Measurements from ENCODE around the gene PFDN4. TPM values are rescaled to one million over a fixed set of nuclear protein-coding genes. Genes with fewer than 3 reads are reported as not detected.

The PFDN4 gene
- total and polyA plus RNA-seq, 2 of the 13 experiments (the other 11 are each of a cell fraction or from before 2014, with no cell fraction given): 59.8 to 227 TPM

DNA sequence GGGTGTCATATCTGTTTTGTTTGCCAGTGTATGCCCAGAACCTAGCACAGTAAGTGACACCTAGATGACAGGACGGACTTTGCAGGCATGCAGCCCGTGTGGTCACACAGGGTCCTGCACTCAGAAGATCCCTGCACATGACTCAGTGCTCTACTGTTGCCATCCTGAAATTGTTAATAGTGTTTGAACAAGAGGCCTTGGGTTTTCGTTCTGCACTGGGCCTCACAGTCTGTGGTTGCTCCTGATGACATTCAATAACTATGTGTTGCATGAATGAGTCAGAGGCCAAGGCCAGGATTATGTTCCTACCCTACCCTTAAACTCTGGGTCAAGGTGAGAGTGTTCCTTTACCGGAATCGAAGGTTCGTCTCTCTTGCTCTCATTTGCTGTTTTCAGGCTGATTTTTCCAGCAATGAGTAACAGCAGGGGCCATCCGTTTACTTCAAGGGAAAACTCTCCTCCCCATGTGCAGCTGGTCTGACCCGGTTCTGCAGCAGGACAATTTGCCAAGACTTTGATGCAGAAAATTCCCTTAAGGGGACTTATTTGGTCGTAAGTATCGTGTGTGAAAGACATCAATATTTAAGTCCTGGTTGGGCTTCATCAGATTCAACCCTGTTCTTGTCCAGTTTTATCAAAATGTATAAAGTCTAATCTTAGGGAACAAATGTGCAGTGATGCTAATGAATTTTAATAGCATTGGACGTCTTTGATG, 13.0 kb upstream of the PFDN4 start (continued):
- TF ChIP-seq MXD1 (CRISPR knock-in tag; IDR thresholded peaks at IDR 0.05): no peak
- 0 out of 2 replicates have a peak, but pooled peaks have one; percentile 49 for TF ChIP-seq ZNF674 (CRISPR knock-in tag; IDR thresholded peaks at IDR 0.05; ENCODE audit: low read depth)
- TF ChIP-seq, protein P1, sequence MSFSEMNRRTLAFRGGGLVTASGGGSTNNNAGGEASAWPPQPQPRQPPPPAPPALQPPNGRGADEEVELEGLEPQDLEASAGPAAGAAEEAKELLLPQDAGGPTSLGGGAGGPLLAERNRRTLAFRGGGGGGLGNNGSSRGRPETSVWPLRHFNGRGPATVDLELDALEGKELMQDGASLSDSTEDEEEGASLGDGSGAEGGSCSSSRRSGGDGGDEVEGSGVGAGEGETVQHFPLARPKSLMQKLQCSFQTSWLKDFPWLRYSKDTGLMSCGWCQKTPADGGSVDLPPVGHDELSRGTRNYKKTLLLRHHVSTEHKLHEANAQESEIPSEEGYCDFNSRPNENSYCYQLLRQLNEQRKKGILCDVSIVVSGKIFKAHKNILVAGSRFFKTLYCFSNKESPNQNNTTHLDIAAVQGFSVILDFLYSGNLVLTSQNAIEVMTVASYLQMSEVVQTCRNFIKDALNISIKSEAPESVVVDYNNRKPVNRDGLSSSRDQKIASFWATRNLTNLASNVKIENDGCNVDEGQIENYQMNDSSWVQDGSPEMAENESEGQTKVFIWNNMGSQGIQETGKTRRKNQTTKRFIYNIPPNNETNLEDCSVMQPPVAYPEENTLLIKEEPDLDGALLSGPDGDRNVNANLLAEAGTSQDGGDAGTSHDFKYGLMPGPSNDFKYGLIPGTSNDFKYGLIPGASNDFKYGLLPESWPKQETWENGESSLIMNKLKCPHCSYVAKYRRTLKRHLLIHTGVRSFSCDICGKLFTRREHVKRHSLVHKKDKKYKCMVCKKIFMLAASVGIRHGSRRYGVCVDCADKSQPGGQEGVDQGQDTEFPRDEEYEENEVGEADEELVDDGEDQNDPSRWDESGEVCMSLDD (CRISPR knock-in tag; IDR thresholded peaks at IDR 0.05; ENCODE audit: borderline replicate concordance): peak; percentile 75; the same call in 1 of the 2 replicates
- TF ChIP-seq DBP (CRISPR knock-in tag; IDR thresholded peaks at IDR 0.05; ENCODE audit: not compliant biosample characterization): peak; percentile 22
- peak; percentile 87 for TF ChIP-seq HNF4G (IDR thresholded peaks at IDR 0.05; ENCODE audit: borderline replicate concordance, low read depth, low read length)
- TF ChIP-seq HNF4G (CRISPR knock-in tag; IDR thresholded peaks at IDR 0.05; ENCODE audit: borderline replicate concordance, low read depth): peak; percentile 87; the same call in 1 of the 2 replicates
- no peak for TF ChIP-seq ZFP62 (CRISPR knock-in tag; IDR thresholded peaks at IDR 0.05)
- no peak for TF ChIP-seq TAF15 (IDR thresholded peaks at IDR 0.05; ENCODE audit: low read depth, low read length, poor library complexity, severe bottlenecking)
- no peak for TF ChIP-seq ZNF383 (CRISPR knock-in tag; IDR thresholded peaks at IDR 0.05; ENCODE audit: borderline replicate concordance)
- TF ChIP-seq, protein P2, sequence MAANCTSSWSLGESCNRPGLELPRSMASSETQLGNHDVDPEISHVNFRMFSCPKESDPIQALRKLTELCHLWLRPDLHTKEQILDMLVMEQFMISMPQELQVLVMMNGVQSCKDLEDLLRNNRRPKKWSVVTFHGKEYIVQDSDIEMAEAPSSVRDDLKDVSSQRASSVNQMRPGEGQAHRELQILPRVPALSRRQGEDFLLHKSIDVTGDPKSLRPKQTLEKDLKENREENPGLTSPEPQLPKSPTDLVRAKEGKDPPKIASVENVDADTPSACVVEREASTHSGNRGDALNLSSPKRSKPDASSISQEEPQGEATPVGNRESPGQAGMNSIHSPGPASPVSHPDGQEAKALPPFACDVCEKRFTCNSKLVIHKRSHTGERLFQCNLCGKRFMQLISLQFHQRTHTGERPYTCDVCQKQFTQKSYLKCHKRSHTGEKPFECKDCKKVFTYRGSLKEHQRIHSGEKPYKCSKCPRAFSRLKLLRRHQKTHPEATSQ (CRISPR knock-in tag; IDR thresholded peaks at IDR 0.05; ENCODE audit: borderline replicate concordance): peak; percentile 72; the same call in 1 of the 2 replicates
- peak; percentile 97 for TF ChIP-seq STAT5B (CRISPR knock-in tag; IDR thresholded peaks at IDR 0.05)
- no peak for TF ChIP-seq KAT2B (IDR thresholded peaks at IDR 0.05; ENCODE audit: borderline replicate concordance, low read depth, low read length)
- TF ChIP-seq ZBTB25 (CRISPR knock-in tag; IDR thresholded peaks at IDR 0.05): peak; percentile 94
- TF ChIP-seq, protein P3, sequence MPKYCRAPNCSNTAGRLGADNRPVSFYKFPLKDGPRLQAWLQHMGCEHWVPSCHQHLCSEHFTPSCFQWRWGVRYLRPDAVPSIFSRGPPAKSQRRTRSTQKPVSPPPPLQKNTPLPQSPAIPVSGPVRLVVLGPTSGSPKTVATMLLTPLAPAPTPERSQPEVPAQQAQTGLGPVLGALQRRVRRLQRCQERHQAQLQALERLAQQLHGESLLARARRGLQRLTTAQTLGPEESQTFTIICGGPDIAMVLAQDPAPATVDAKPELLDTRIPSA (CRISPR knock-in tag; IDR thresholded peaks at IDR 0.05; ENCODE audit: borderline replicate concordance): no peak
- TF ChIP-seq SRSF9 (IDR thresholded peaks at IDR 0.05; ENCODE audit: borderline replicate concordance, insufficient read depth, low read depth, low read length, poor library complexity, severe bottlenecking): no peak
- TF ChIP-seq ZNF530 (CRISPR knock-in tag; IDR thresholded peaks at IDR 0.05; ENCODE audit: low read depth): no peak
- no peak for TF ChIP-seq SYNCRIP (IDR thresholded peaks at IDR 0.05; ENCODE audit: insufficient read depth, low read depth, low read length)
- TF ChIP-seq ZFP41 (CRISPR knock-in tag; IDR thresholded peaks at IDR 0.05; ENCODE audit: borderline replicate concordance): no peak
